ENCODE data around the gene TRIO.

The TRIO gene

DNA sequence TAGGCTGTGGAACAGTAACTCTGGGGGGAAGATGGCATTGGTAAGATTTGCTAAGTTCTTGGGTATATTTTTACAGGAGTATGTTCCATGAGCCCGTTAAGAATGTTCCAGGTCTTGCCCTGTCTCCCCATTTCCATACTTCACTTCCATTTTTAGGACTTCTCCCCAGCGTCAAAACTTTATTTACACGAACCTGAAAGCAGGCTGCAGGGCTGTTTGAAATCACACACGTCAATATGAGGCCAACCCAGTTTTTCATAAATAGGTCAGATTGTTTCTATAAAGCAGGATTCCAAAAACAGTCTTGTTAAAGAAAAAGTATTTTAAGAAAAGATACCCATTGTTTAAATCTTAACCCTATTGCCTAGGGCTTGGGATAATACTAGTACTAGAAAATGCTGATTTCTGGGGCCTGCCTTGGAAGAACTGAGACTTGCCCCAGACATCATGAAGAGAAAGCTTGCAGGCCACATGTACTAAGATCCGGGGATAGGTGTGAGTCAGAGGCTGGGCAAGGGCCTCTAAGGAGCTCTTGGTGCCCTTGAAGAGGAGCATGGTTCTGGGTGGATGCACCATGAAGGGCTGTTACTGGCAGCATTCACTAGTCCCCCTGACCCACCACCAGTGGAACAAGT lies 24.2 kb downstream of the TRIO start:
- TF ChIP-seq CTCF (IDR thresholded peaks at IDR 0.05; ENCODE audit: low read depth, low read length, missing control alignments): no peak
- no peak overlapping the region for H3K4me3 ChIP-seq (ENCODE audit: low read depth, low read length)
- in situ Hi-C loops (cut with HindIII; ENCODE audit: low sequenced_read_pairs): no loop called here
- no peak for DNase-seq (ENCODE audit: low read depth)

DNA sequence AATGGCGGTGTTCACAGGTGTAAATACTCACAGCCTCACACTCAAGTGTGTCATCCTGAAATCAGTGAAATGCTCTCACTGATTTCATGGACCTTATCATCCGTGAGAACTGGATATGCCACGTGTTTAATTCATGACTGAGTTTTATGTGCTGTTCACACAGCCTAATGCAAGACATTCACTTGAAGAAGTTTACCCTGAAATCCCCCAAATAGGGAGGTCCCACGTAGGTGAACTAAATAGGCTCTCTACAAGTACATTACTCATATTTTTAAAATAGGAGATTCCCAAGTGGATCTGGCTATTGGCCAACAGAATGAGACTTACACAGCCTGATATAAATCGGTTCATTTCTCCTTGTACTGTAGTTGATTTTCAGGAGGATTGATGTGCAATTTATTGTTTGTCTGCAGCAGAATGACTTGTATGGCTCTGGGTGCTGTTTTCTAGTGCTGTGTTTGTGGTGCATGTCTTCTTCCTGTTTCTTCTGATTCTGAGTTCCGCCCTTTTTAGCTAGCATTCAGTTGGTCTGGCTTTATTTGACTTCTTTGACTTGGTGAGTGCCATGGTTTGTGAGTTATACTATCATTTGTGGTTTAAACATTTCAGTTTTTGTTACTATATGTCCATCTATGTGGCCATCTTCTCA lies 25.1 kb downstream of the TRIO start:
- H3K4me3 ChIP-seq (ENCODE audit: low read depth, low read length): no peak overlapping the region
- in situ Hi-C loops (cut with HindIII; ENCODE audit: low sequenced_read_pairs): no loop called here
- no peak for TF ChIP-seq CTCF (IDR thresholded peaks at IDR 0.05; ENCODE audit: low read depth, low read length, missing control alignments)
- DNase-seq (ENCODE audit: low read depth): no peak

DNA sequence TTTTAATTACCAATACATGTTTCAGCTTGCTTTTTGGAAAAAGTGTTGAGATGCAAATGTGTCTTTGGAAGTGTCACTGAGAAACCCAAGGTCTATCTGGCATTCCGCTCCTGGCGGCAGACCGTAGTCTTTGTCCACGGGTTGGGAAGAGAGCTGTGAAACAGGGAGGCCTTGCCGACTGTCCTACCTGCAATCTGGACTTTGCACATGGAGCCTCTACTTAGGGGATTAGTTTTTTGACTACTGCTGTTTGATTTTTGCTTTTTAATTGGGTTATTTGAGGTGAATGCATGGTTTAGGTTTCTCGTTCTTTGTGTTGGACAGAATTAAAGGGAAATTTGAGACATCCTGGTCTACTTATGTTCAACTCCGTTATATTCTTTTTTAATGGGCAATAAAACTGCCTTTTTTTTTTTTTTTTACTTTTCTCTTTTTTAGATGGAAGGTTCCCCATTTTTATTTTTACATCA lies 25.7 kb downstream of the TRIO start:
- no peak overlapping the region for H3K4me3 ChIP-seq (ENCODE audit: low read depth, low read length)
- in situ Hi-C loops (cut with HindIII; ENCODE audit: low sequenced_read_pairs): no loop called here
- no peak for TF ChIP-seq CTCF (IDR thresholded peaks at IDR 0.05; ENCODE audit: low read depth, low read length, missing control alignments)
- no peak for DNase-seq (ENCODE audit: low read depth)

- DNase-seq (ENCODE audit: low read depth): no peak
- no peak overlapping the region for H3K4me3 ChIP-seq (ENCODE audit: low read depth, low read length)
- in situ Hi-C loops (cut with HindIII; ENCODE audit: low sequenced_read_pairs): loop anchor here (10.0 kb wide), 1 partner anchor 64 kb away; no protein-coding TSS in a partner anchor
- TF ChIP-seq CTCF (IDR thresholded peaks at IDR 0.05; ENCODE audit: low read depth, low read length, missing control alignments): no peak
Measured at GRCh38 chr5:14171046-14171445, 27.9 kb downstream of the TRIO start.

GRCh38 chr5:14171621-14172020 lies 28.5 kb downstream of the TRIO start:
- in situ Hi-C loops (cut with HindIII; ENCODE audit: low sequenced_read_pairs): loop anchor here (10.0 kb wide), 1 partner anchor 63 kb away; no protein-coding TSS in a partner anchor
- TF ChIP-seq CTCF (IDR thresholded peaks at IDR 0.05; ENCODE audit: low read depth, low read length, missing control alignments): no peak
- H3K4me3 ChIP-seq (ENCODE audit: low read depth, low read length): no peak overlapping the region
- no peak for DNase-seq (ENCODE audit: low read depth)

GRCh38 chr5:14172149-14172795 lies 29.1 kb downstream of the TRIO start:
- H3K4me3 ChIP-seq (ENCODE audit: low read depth, low read length): no peak overlapping the region
- DNase-seq (ENCODE audit: low read depth): no peak
- TF ChIP-seq CTCF (IDR thresholded peaks at IDR 0.05; ENCODE audit: low read depth, low read length, missing control alignments): no peak
- in situ Hi-C loops (cut with HindIII; ENCODE audit: low sequenced_read_pairs): loop anchor here (10.0 kb wide), 1 partner anchor 63 kb away; no protein-coding TSS in a partner anchor

Data from astrocyte of the cerebellum (primary cell).